G401 (cell line): Measurements from ENCODE around the gene GPR143. TPM values are rescaled to one million over a fixed set of nuclear protein-coding genes. Genes with fewer than 3 reads are reported as not detected.

Experiments
- DNase-seq: peaks from one replicate; pipeline ENCODE4 v3.0.0-alpha.2; 2015; ENCODE audit warnings: low spot score
- in situ Hi-C: cut with HindIII; loops from 2 replicates; pipeline ENCODE4 v1.10.0; 2016; ENCODE audit warnings: low sequenced_read_pairs, mixed read lengths
- total RNA-seq: library from RNA; depleted of rRNA; stranded (reverse); fragments of >200 nt; shearing (Covaris generic); gene quantifications from 2 replicates; pipeline ENCODE4 v1.2.3, GENCODE V29; 2014; rRNA removed

GPR143 gene
- total RNA-seq, 1 experiment from 2014 or later = 0.31 TPM

- in situ Hi-C loops = no loop called here
- no peak for DNase-seq
Observed at GRCh38 chrX:9681011-9681410, 84.6 kb downstream of the GPR143 start.

- in situ Hi-C loops = no loop called here
- DNase-seq = no peak
Observed at GRCh38 chrX:9678215-9678965, 87.3 kb downstream of the GPR143 start.

- in situ Hi-C loops = no loop called here
- DNase-seq = no peak
Observed at GRCh38 chrX:9677098-9677739, 88.4 kb downstream of the GPR143 start.

- in situ Hi-C loops = no loop called here
- no peak for DNase-seq
Observed at GRCh38 chrX:9676738-9677097, 88.9 kb downstream of the GPR143 start.

GRCh38 chrX:9676306-9676705 lies 89.3 kb downstream of the GPR143 start:
- in situ Hi-C loops = no loop called here
- no peak for DNase-seq

Other genes starting within 250 kb of the GPR143 start
- 0.31 and 0.64 TPM in 2 replicates for gene SHROOM2, start 20.6 kb upstream of the GPR143 start, total RNA-seq
- gene CLDN34, start 201.5 kb upstream of the GPR143 start, total RNA-seq = not detected in 2 replicates